Mucosa of descending colon (tissue), 3 donors: ENCODE data around the gene OMA1. TPM values are rescaled to one million over a fixed set of nuclear protein-coding genes. Genes with fewer than 3 reads are reported as not detected.

Experiments used
- ATAC-seq: fragments of 200-7000 bp; cut with Tn5 transposase; one replicate; pipeline ENCODE4 v1.9.1; 2020; ENCODE audit warnings: mild to moderate bottlenecking, moderate library complexity
- DNase-seq, 3 donors: peaks; one replicate each; pipeline ENCODE4 v3.0.0-alpha.2; 2020
- H3K36me3 ChIP-seq: fragments of 200-600 bp; one replicate; pipeline ENCODE4 v1.8.0; 2021; ENCODE audit warnings: low read depth, mild to moderate bottlenecking
- H3K4me1 ChIP-seq: fragments of 200-600 bp; one replicate; pipeline ENCODE4 v1.8.0; 2021; ENCODE audit warnings: low read depth, mild to moderate bottlenecking
- H3K4me3 ChIP-seq: fragments of 200-600 bp; one replicate; pipeline ENCODE4 v1.8.0; 2021; ENCODE audit warnings: mild to moderate bottlenecking
- H3K9me3 ChIP-seq: fragments of 200-600 bp; one replicate; pipeline ENCODE4 v1.8.0; 2021; ENCODE audit warnings: mild to moderate bottlenecking
- CTCF ChIP-seq: fragments of 200-600 bp; IDR thresholded peaks from one replicate; pipeline ENCODE4 v1.8.0; 2022; ENCODE audit warnings: antibody characterized with exemption, mild to moderate bottlenecking
- intact Hi-C, 2 donors: fragments of 100-400 bp; cut with DNase I in 1 of 2; cut with micrococcal nuclease in 1 of 2; formaldehyde crosslinking; loops; one replicate each; pipeline versions ENCODE4 v1.11.0 to v1.11.1; 2022; cut with DNase I, micrococcal nuclease
- total RNA-seq, 3 donors: library from RNA; stranded (reverse); fragmentation: NEBNext Ultra II Directional in 2 of 3; extraction: Animal tissue kit (Norgen Biotek cat#: 25700) in 2 of 3; gene quantifications; one replicate each; pipeline versions ENCODE4 v1.2.1 to v1.2.4, GENCODE V29; 2021 to 2023
- donor health status: DM: no; HTN: no; CAD: no; lungs with moderate emphysema.
- donor health status: DM: no; HTN: no; CAD: no.
- donor health status: DM: no; HTN: yes; CAD: no.

OMA1 gene
- total RNA-seq, 3 donors from 2014 or later = 20.4 to 42.4 (median 32.4) TPM

DNA sequence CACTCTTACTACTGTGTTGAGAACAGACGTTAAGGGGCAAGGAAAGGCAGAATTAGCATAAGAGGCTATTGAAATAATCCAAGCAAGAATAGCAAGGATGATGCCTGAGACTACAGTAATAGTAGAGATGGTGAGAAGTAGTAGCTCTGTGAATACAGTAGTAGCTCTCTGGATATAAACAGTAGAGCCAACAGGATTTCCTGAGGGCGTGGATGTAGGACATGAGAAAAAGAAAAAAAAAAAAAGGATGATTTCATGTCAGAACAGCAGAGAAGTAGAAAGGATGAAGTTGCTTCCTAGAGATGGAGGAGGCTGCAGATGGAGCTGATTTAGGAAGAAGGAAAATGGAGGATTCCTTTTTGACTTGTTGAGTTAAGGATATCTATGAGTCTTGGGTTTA, 112.3 kb downstream of the OMA1 start:
- TF ChIP-seq CTCF = no peak

GRCh38 chr1:58432851-58433668, 113.5 kb downstream of the OMA1 start:
- no peak for TF ChIP-seq CTCF
- ATAC-seq (no peak), DNase-seq (peak in 1 of 3 donors; percentile 5)
- Histone ChIP-seq H3K4me3 (no peak overlapping the region), H3K4me1 (no peaks in the 10 kb centered on the region), H3K9me3 (no peaks in the 10 kb centered on the region), H3K36me3 (no peaks in the 10 kb centered on the region)
- intact Hi-C loops = no loop called here

More for the DNA sequence above, 112.3 kb downstream of the OMA1 start:
- H3K4me3 ChIP-seq = no peak overlapping the region
- no peak for ATAC-seq
- intact Hi-C loops = no loop called here
- DNase-seq = no peak
- H3K9me3 ChIP-seq = no peaks in the 10 kb centered on the region
- no peaks in the 10 kb centered on the region for H3K36me3 ChIP-seq
- H3K4me1 ChIP-seq = no peaks in the 10 kb centered on the region

DNA sequence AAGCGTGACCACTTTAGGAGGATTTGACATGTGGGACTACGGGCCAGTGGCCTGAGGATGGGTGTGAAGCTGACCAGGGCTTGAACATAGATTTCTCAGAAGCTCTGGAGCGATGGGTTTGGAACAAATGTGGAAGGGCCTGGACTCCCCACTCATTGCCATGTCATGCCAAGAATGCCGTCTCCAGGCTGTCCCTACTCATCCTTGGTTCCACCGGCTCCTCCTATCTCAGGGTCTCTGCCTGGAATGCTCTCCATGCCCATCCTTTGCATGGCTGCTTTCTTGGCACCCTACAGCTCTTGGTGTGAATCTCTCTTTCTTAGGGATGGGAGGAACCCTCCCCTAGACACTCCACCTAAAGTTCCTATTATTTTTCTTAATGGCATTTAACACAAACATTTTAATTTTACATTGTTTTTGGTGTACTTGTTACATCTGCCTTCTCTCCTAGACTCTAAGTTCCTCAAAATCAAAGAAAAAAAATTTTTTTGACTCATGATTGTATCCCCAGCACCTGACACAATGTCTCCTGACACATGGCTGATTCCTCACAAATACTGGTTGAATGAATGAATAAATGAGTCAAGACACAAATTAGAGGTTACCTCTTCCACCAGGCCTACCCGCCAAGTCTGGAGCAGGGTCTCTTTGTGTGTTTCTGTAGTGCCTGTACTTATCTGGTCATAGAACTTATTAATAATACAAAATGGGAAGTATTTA, 114.5 kb downstream of the OMA1 start:
- H3K36me3 ChIP-seq = no peaks in the 10 kb centered on the region
- no peak for ATAC-seq
- no peaks in the 10 kb centered on the region for H3K4me1 ChIP-seq
- intact Hi-C loops = no loop called here
- no peak for TF ChIP-seq CTCF
- H3K4me3 ChIP-seq = no peak overlapping the region
- no peak for DNase-seq
- no peaks in the 10 kb centered on the region for H3K9me3 ChIP-seq

Other genes with a start within 250 kb of the OMA1 start
- gene TACSTD2, start 30.5 kb upstream of the OMA1 start, total RNA-seq = under 1 TPM; 0.23 to 0.65 (median 0.32) TPM
- gene MYSM1, start 153.3 kb upstream of the OMA1 start, total RNA-seq = 10 to 100 TPM; 40.8 to 51.7 (median 42.5) TPM
- gene JUN, start 237.3 kb upstream of the OMA1 start, total RNA-seq = 100 to 1,000 TPM; 138 to 303 (median 153) TPM